ENCODE data around the gene PREP. TPM values are rescaled to one million over a fixed set of nuclear protein-coding genes. Genes with fewer than 3 reads are reported as not detected.

The PREP gene
- total RNA-seq, 1 experiment from 2014 or later: 34.1 TPM

GRCh38 chr6:105382958-105383357, 19.9 kb downstream of the PREP start:
- H3K36me3 ChIP-seq (ENCODE audit: insufficient read depth, low read length, poor library complexity, severe bottlenecking): no peaks in the 10 kb centered on the region
- H3K9me3 ChIP-seq (ENCODE audit: low read depth, low read length, poor library complexity, severe bottlenecking): no peaks in the 10 kb centered on the region
- H3K27me3 ChIP-seq (replicated peaks; ENCODE audit: insufficient read depth, low read depth, low read length, poor library complexity): no peaks in the 10 kb centered on the region
- ChIA-PET CTCF (no interaction called here), POLR2A (ENCODE audit: low non-redundant PET) (no interaction called here)
- intact Hi-C loops (cut with micrococcal nuclease; ENCODE audit: unreplicated experiment): no loop called here
- no peak overlapping the region for H3K27ac ChIP-seq (ENCODE audit: low read depth, low read length, poor library complexity, severe bottlenecking)
- no peak for DNase-seq (ENCODE audit: low spot score)
- peaks cover 17% of the 10 kb centered on the region for H3K4me1 ChIP-seq (ENCODE audit: insufficient read depth, low read length, poor library complexity, severe bottlenecking)
- no peak overlapping the region for H3K4me3 ChIP-seq (ENCODE audit: low read depth, low read length, poor library complexity, severe bottlenecking)
- TF ChIP-seq CTCF (conservative IDR thresholded peaks at IDR 0.05; ENCODE audit: low read depth, low read length): no peak
- TF ChIP-seq EZH2 (IDR thresholded peaks at IDR 0.05; ENCODE audit: borderline replicate concordance, low read depth, low read length, poor library complexity, severe bottlenecking): no peak
- no TSS peak for BruUV-seq (replicated peaks)

GRCh38 chr6:105382496-105382895, 20.4 kb downstream of the PREP start:
- Histone ChIP-seq H3K4me1 (ENCODE audit: insufficient read depth, low read length, poor library complexity, severe bottlenecking) (peaks cover 17% of the 10 kb centered on the region), H3K9me3 (ENCODE audit: low read depth, low read length, poor library complexity, severe bottlenecking) (no peaks in the 10 kb centered on the region), H3K27ac (ENCODE audit: low read depth, low read length, poor library complexity, severe bottlenecking) (no peak overlapping the region), H3K36me3 (ENCODE audit: insufficient read depth, low read length, poor library complexity, severe bottlenecking) (no peaks in the 10 kb centered on the region), H3K27me3 (replicated peaks; ENCODE audit: insufficient read depth, low read depth, low read length, poor library complexity) (no peaks in the 10 kb centered on the region), H3K4me3 (ENCODE audit: low read depth, low read length, poor library complexity, severe bottlenecking) (no peak overlapping the region)
- ChIA-PET POLR2A (ENCODE audit: low non-redundant PET) (no interaction called here), CTCF (no interaction called here)
- no peak for DNase-seq (ENCODE audit: low spot score)
- intact Hi-C loops (cut with micrococcal nuclease; ENCODE audit: unreplicated experiment): no loop called here
- no peak for TF ChIP-seq EZH2 (IDR thresholded peaks at IDR 0.05; ENCODE audit: borderline replicate concordance, low read depth, low read length, poor library complexity, severe bottlenecking)
- no peak for TF ChIP-seq CTCF (conservative IDR thresholded peaks at IDR 0.05; ENCODE audit: low read depth, low read length)
- no TSS peak for BruUV-seq (replicated peaks)

DNA sequence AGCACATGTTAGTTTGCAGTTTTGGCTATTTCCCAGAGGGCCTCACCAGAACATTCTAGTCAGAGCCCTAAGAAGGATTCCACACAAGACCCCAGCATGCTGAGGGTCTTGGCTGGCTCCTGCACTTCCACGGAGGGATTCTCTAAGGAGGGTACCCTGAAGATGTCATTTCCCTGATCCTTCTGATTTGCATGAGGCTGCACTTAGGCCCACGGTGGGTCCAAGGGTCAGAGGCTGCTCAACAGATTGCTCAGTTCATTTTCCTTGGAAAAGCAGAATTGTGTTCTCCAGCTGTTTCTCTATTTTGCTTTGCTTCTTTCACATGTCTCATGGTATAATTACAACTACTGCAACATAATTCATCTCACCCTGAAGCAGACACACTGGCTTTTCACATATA, 22.2 kb downstream of the PREP start:
- CTCF ChIA-PET: no interaction called here
- intact Hi-C loops (cut with micrococcal nuclease; ENCODE audit: unreplicated experiment): no loop called here
- BruUV-seq (replicated peaks): no TSS peak

More for the DNA sequence above, 22.2 kb downstream of the PREP start:
- no peak for DNase-seq (ENCODE audit: low spot score)
- Histone ChIP-seq H3K4me3 (ENCODE audit: low read depth, low read length, poor library complexity, severe bottlenecking) (no peak overlapping the region), H3K27ac (ENCODE audit: low read depth, low read length, poor library complexity, severe bottlenecking) (no peak overlapping the region), H3K27me3 (replicated peaks; ENCODE audit: insufficient read depth, low read depth, low read length, poor library complexity) (no peaks in the 10 kb centered on the region), H3K4me1 (ENCODE audit: insufficient read depth, low read length, poor library complexity, severe bottlenecking) (peaks cover 17% of the 10 kb centered on the region), H3K9me3 (ENCODE audit: low read depth, low read length, poor library complexity, severe bottlenecking) (no peaks in the 10 kb centered on the region), H3K36me3 (ENCODE audit: insufficient read depth, low read length, poor library complexity, severe bottlenecking) (no peaks in the 10 kb centered on the region)
- TF ChIP-seq EZH2 (IDR thresholded peaks at IDR 0.05; ENCODE audit: borderline replicate concordance, low read depth, low read length, poor library complexity, severe bottlenecking) (no peak), CTCF (conservative IDR thresholded peaks at IDR 0.05; ENCODE audit: low read depth, low read length) (no peak)
- POLR2A ChIA-PET (ENCODE audit: low non-redundant PET): no interaction called here
